Adrenal gland (tissue), 5 donors: ENCODE data around the gene GTF2H1.

ENCODE experiments used
- CTCF ChIP-seq, 6 experiments: fragments of 450-650 bp in 4 of 6; fragments of 200-600 bp in 2 of 6; sonication (generic) in 1 of 6; IDR thresholded peaks; 1 replicate in 5 of 6; 2 replicates in 1 of 6; pipeline versions ENCODE4 v1.5.1 to v1.8.0; 2016 to 2021; ENCODE audit warnings: antibody characterized with exemption in 6 of 6, mild to moderate bottlenecking in 2 of 6, moderate library complexity in 1 of 6
- POLR2A ChIP-seq, 2 donors: fragments of 450-650 bp; IDR thresholded peaks; one replicate each; pipeline ENCODE4 v1.6.1; 2017; ENCODE audit warnings: antibody characterized with exemption in 2 of 2, mild to moderate bottlenecking in 2 of 2, moderate library complexity in 1 of 2
- donor health status: DM: no; HTN: no; CAD: no.

- TF ChIP-seq CTCF (IDR thresholded peaks at IDR 0.05) (no peak), POLR2A (IDR thresholded peaks at IDR 0.05) (peak in 1 of 2 donors; percentile 43)
These were observed 11.5 kb upstream of the GTF2H1 start for GRCh38 chr11:18310800-18311340.
